Measurements from ENCODE around the gene SP9. TPM values are rescaled to one million over a fixed set of nuclear protein-coding genes. Genes with fewer than 3 reads are reported as not detected.
A peak's percentile ranks its signal among the peaks of the same experiment; 100 is the strongest.

The SP9 gene
- total RNA-seq, 1 experiment from 2014 or later: 0.15 TPM

GRCh38 chr2:174333372-174334277 is 1.1 kb upstream of the SP9 start:
- Histone ChIP-seq H3K4me3 (ENCODE audit: low read depth, low read length, poor library complexity, severe bottlenecking) (no peak overlapping the region), H3K27ac (ENCODE audit: low read depth, low read length, poor library complexity, severe bottlenecking) (no peak overlapping the region), H3K36me3 (ENCODE audit: insufficient read depth, low read length, poor library complexity, severe bottlenecking) (no peaks in the 10 kb centered on the region), H3K27me3 (replicated peaks; ENCODE audit: insufficient read depth, low read depth, low read length, poor library complexity) (peaks cover 95% of the 10 kb centered on the region), H3K4me1 (ENCODE audit: insufficient read depth, low read length, poor library complexity, severe bottlenecking) (peaks cover 20% of the 10 kb centered on the region), H3K9me3 (ENCODE audit: low read depth, low read length, poor library complexity, severe bottlenecking) (no peaks in the 10 kb centered on the region)
- ChIA-PET POLR2A (ENCODE audit: low non-redundant PET) (no interaction called here), CTCF (no interaction called here)
- intact Hi-C loops (cut with micrococcal nuclease; ENCODE audit: unreplicated experiment): loop anchor here (5.0 kb wide), 1 partner anchor 86 kb away; the partner anchor contains the start of gene OLA1
- DNase-seq (ENCODE audit: low spot score): no peak
- TF ChIP-seq EZH2 (IDR thresholded peaks at IDR 0.05; ENCODE audit: borderline replicate concordance, low read depth, low read length, poor library complexity, severe bottlenecking): no peak
- TF ChIP-seq, protein P1, sequence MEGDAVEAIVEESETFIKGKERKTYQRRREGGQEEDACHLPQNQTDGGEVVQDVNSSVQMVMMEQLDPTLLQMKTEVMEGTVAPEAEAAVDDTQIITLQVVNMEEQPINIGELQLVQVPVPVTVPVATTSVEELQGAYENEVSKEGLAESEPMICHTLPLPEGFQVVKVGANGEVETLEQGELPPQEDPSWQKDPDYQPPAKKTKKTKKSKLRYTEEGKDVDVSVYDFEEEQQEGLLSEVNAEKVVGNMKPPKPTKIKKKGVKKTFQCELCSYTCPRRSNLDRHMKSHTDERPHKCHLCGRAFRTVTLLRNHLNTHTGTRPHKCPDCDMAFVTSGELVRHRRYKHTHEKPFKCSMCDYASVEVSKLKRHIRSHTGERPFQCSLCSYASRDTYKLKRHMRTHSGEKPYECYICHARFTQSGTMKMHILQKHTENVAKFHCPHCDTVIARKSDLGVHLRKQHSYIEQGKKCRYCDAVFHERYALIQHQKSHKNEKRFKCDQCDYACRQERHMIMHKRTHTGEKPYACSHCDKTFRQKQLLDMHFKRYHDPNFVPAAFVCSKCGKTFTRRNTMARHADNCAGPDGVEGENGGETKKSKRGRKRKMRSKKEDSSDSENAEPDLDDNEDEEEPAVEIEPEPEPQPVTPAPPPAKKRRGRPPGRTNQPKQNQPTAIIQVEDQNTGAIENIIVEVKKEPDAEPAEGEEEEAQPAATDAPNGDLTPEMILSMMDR (conservative IDR thresholded peaks at IDR 0.05; ENCODE audit: low read depth, low read length): no peak
- no TSS peak for BruUV-seq (replicated peaks)

- POLR2A ChIA-PET (ENCODE audit: low non-redundant PET): no interaction called here
- no peaks in the 10 kb centered on the region for H3K36me3 ChIP-seq (ENCODE audit: insufficient read depth, low read length, poor library complexity, severe bottlenecking)
- no peak overlapping the region for H3K4me3 ChIP-seq (ENCODE audit: low read depth, low read length, poor library complexity, severe bottlenecking)
- no peak overlapping the region for H3K27ac ChIP-seq (ENCODE audit: low read depth, low read length, poor library complexity, severe bottlenecking)
- intact Hi-C loops (cut with micrococcal nuclease; ENCODE audit: unreplicated experiment): loop anchor here (5.0 kb wide), 1 partner anchor 87 kb away; the partner anchor contains the start of gene OLA1
- no TSS peak for BruUV-seq (replicated peaks)
- no peaks in the 10 kb centered on the region for H3K9me3 ChIP-seq (ENCODE audit: low read depth, low read length, poor library complexity, severe bottlenecking)
- CTCF ChIA-PET: no interaction called here
- no peak for DNase-seq (ENCODE audit: low spot score)
- H3K4me1 ChIP-seq (ENCODE audit: insufficient read depth, low read length, poor library complexity, severe bottlenecking): peaks cover 25% of the 10 kb centered on the region
- no peak for TF ChIP-seq EZH2 (IDR thresholded peaks at IDR 0.05; ENCODE audit: borderline replicate concordance, low read depth, low read length, poor library complexity, severe bottlenecking)
- TF ChIP-seq, protein P1 (conservative IDR thresholded peaks at IDR 0.05; ENCODE audit: low read depth, low read length): no peak
- H3K27me3 ChIP-seq (replicated peaks; ENCODE audit: insufficient read depth, low read depth, low read length, poor library complexity): peaks cover 95% of the 10 kb centered on the region
Observed at GRCh38 chr2:174334278-174334715, 457 bp upstream of the SP9 start.

DNA sequence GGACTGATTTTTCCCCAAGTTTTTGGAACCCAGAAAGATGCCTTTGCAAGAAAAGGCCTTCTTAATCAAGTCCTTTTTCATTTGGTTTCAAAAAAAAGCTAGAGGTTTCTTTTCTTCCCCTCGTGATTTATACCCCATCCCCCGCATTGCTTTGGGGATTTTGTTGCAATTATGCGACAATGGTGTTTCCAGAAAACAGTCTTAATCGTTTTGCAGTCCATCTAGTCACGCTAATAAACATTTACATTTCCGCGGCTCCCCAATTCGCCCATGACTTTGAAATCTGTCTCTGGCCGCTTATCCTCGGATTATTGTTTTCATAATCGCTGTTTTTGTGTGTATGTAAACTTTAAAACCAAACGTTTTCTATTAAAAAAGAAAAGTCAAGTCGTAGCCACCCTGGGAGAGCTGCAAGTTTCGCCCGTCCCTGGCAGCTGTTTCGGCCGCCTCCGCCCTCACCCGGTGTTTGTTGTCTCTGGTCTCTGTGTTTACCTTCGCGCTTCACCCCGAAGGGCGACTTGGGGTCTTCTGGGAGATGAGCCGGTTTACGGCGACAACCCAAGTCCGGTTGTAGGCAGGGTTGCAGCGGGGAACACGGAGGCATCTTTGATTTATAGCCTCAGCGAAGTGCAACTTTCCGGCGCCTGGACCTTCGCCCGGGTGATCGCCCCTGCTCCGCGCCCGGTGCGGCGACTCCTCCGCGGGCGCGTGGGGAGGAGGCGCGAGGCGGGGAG is 667 bp downstream of the SP9 start:
- H3K4me1 ChIP-seq (ENCODE audit: insufficient read depth, low read length, poor library complexity, severe bottlenecking): peaks cover 25% of the 10 kb centered on the region
- TF ChIP-seq EZH2 (IDR thresholded peaks at IDR 0.05; ENCODE audit: borderline replicate concordance, low read depth, low read length, poor library complexity, severe bottlenecking): no peak
- TF ChIP-seq, protein P1 (conservative IDR thresholded peaks at IDR 0.05; ENCODE audit: low read depth, low read length): no peak
- no peaks in the 10 kb centered on the region for H3K36me3 ChIP-seq (ENCODE audit: insufficient read depth, low read length, poor library complexity, severe bottlenecking)
- no peak overlapping the region for H3K27ac ChIP-seq (ENCODE audit: low read depth, low read length, poor library complexity, severe bottlenecking)
- intact Hi-C loops (cut with micrococcal nuclease; ENCODE audit: unreplicated experiment): no loop called here
- H3K4me3 ChIP-seq (ENCODE audit: low read depth, low read length, poor library complexity, severe bottlenecking): peak overlapping the region; percentile 48
- POLR2A ChIA-PET (ENCODE audit: low non-redundant PET): interaction anchor here (0.6 kb wide), 1 partner anchor 10 kb away, joined by 3 read pairs; no protein-coding TSS in a partner anchor
- BruUV-seq (replicated peaks): no TSS peak
- no peak for DNase-seq (ENCODE audit: low spot score)
- H3K9me3 ChIP-seq (ENCODE audit: low read depth, low read length, poor library complexity, severe bottlenecking): no peaks in the 10 kb centered on the region
- CTCF ChIA-PET: interaction anchor here (0.6 to 1.3 kb wide), 2 partner anchors 217 to 1633 kb away, joined by 3 to 4 read pairs; no protein-coding TSS in a partner anchor
- H3K27me3 ChIP-seq (replicated peaks; ENCODE audit: insufficient read depth, low read depth, low read length, poor library complexity): peaks cover 95% of the 10 kb centered on the region
